ENCODE measurements around the gene FAM120C. TPM values are rescaled to one million over a fixed set of nuclear protein-coding genes. Genes with fewer than 3 reads are reported as not detected.

The FAM120C gene
- total RNA-seq, 2 donors from 2014 or later: 9.6 to 9.7 TPM

- peaks cover 82% of the 10 kb centered on the region for H3K9me3 Mint-ChIP-seq
- no peak for DNase-seq
- no peaks in the 10 kb centered on the region for H3K27me3 ChIP-seq (ENCODE audit: control insufficient read depth, insufficient read depth, low read length, poor library complexity, severe bottlenecking)
- peaks cover 42% of the 10 kb centered on the region for H3K36me3 Mint-ChIP-seq (ENCODE audit: low read depth)
- WGBS, 2 experiments (ENCODE audit: insufficient coverage in 1 of 2, insufficient read length in 1 of 2): no CpG with 5 or more reads among the region's 3 CpGs
- H3K4me3 ChIP-seq (ENCODE audit: low read length): no peak overlapping the region
- no peak overlapping the region for H3K27ac Mint-ChIP-seq
- no peak overlapping the region for H3K4me3 Mint-ChIP-seq
- no peak for TF ChIP-seq CTCF (conservative IDR thresholded peaks at IDR 0.05)
- H3K27me3 Mint-ChIP-seq (ENCODE audit: insufficient read depth): no peaks in the 10 kb centered on the region
- no peak overlapping the region for H3K9ac ChIP-seq (ENCODE audit: extremely low read depth, low read length, poor library complexity, severe bottlenecking)
- H3K4me1 Mint-ChIP-seq: no peaks in the 10 kb centered on the region
- H3K4me1 ChIP-seq (ENCODE audit: control insufficient read depth, insufficient read depth, low read length): no peaks in the 10 kb centered on the region
- peaks cover 5% of the 10 kb centered on the region for H3K9me3 ChIP-seq (ENCODE audit: control insufficient read depth, low read length)
- no peak overlapping the region for H3K27ac ChIP-seq (ENCODE audit: low read depth, low read length)
- H3K36me3 ChIP-seq (ENCODE audit: control insufficient read depth, insufficient read depth, low read length): peaks cover 3% of the 10 kb centered on the region
Observed at GRCh38 chrX:54213603-54214002, 30.5 kb upstream of the FAM120C start.

DNA sequence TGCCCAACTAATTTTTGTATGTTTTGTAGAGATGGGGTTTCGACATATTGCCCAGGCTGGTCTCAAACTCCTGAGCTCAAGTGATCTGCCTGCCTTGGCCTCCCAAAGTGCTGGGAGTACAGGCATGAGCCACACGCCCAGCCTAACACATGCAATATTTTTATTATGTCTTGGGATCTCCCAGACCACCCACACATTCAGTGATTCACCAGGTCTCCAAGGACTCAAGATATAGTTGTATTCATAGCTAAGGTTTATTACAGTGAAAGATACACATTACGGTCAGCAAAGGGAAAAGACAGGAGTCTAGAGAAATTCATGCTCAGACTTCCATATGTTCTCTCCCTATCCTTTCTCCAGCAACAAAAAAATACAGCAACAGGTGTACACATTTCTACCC, 25.5 kb upstream of the FAM120C start:
- H3K9me3 Mint-ChIP-seq: peaks cover 63% of the 10 kb centered on the region
- H3K27me3 Mint-ChIP-seq (ENCODE audit: insufficient read depth): no peaks in the 10 kb centered on the region
- no peaks in the 10 kb centered on the region for H3K27me3 ChIP-seq (ENCODE audit: control insufficient read depth, insufficient read depth, low read length, poor library complexity, severe bottlenecking)
- no peak for DNase-seq
- H3K9ac ChIP-seq (ENCODE audit: extremely low read depth, low read length, poor library complexity, severe bottlenecking): no peak overlapping the region
- H3K27ac ChIP-seq (ENCODE audit: low read depth, low read length): no peak overlapping the region
- H3K4me1 ChIP-seq (ENCODE audit: control insufficient read depth, insufficient read depth, low read length): no peaks in the 10 kb centered on the region
- no peak overlapping the region for H3K4me3 ChIP-seq (ENCODE audit: low read length)
- H3K36me3 Mint-ChIP-seq (ENCODE audit: low read depth): peaks cover 25% of the 10 kb centered on the region
- H3K4me1 Mint-ChIP-seq: no peaks in the 10 kb centered on the region
- 92% methylated on average over 3 of the region's 3 CpGs; no CpG with 5 or more reads in 1 of the 2 experiments for WGBS, 2 experiments (ENCODE audit: insufficient coverage in 1 of 2, insufficient read length in 1 of 2)
- H3K27ac Mint-ChIP-seq: no peak overlapping the region
- no peak overlapping the region for H3K4me3 Mint-ChIP-seq
- peaks cover 6% of the 10 kb centered on the region for H3K36me3 ChIP-seq (ENCODE audit: control insufficient read depth, insufficient read depth, low read length)
- no peaks in the 10 kb centered on the region for H3K9me3 ChIP-seq (ENCODE audit: control insufficient read depth, low read length)
- no peak for TF ChIP-seq CTCF (conservative IDR thresholded peaks at IDR 0.05)

DNA sequence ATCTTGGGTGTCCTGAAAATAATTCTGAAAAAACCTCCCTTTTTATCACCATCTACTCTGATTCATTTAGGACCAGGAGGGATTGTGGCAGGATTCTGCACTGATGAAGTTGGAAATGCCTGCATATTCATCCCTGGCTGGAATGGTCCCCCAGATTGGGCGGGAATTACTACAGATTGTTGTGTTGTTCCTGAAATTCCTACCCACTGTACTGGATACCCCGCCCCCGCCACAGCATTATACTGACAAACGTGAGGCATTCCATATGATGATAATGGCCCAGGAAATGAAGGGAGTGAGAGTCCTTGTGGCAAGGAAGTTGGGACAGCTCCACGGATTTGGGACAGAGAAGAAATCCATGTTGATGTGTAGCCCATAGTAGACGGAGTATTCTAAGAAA, 15.2 kb upstream of the FAM120C start:
- DNase-seq: peak; percentile 56
- H3K27me3 ChIP-seq (ENCODE audit: control insufficient read depth, insufficient read depth, low read length, poor library complexity, severe bottlenecking): no peaks in the 10 kb centered on the region
- no peaks in the 10 kb centered on the region for H3K27me3 Mint-ChIP-seq (ENCODE audit: insufficient read depth)
- peaks cover 8% of the 10 kb centered on the region for H3K36me3 ChIP-seq (ENCODE audit: control insufficient read depth, insufficient read depth, low read length)
- H3K27ac ChIP-seq (ENCODE audit: low read depth, low read length): no peak overlapping the region
- no peaks in the 10 kb centered on the region for H3K9me3 ChIP-seq (ENCODE audit: control insufficient read depth, low read length)
- H3K9ac ChIP-seq (ENCODE audit: extremely low read depth, low read length, poor library complexity, severe bottlenecking): no peak overlapping the region
- no peaks in the 10 kb centered on the region for H3K4me1 ChIP-seq (ENCODE audit: control insufficient read depth, insufficient read depth, low read length)
- no peak overlapping the region for H3K4me3 ChIP-seq (ENCODE audit: low read length)
- 80 to 82% methylated on average over 2 to 4 of the region's 6 CpGs for WGBS, 2 experiments (ENCODE audit: insufficient coverage in 1 of 2, insufficient read length in 1 of 2)
- H3K4me1 Mint-ChIP-seq: peaks cover 6% of the 10 kb centered on the region
- no peak overlapping the region for H3K4me3 Mint-ChIP-seq
- H3K27ac Mint-ChIP-seq: no peak overlapping the region
- H3K36me3 Mint-ChIP-seq (ENCODE audit: low read depth): peaks cover 4% of the 10 kb centered on the region
- H3K9me3 Mint-ChIP-seq: peaks cover 23% of the 10 kb centered on the region
- no peak for TF ChIP-seq CTCF (conservative IDR thresholded peaks at IDR 0.05)
